Hematopoietic multipotent progenitor cell treated with erythropoietin and hydrocortisone succinate and interleukin-3 and kit ligand, for 4 days (in vitro differentiated cells): ENCODE data around the gene LRRK1.
A peak's percentile ranks its signal among the peaks of the same experiment; 100 is the strongest.

Experiments used
- DNase-seq: peaks from one replicate; pipeline ENCODE4 v3.0.0-alpha.2; 2015

LRRK1 gene

DNA sequence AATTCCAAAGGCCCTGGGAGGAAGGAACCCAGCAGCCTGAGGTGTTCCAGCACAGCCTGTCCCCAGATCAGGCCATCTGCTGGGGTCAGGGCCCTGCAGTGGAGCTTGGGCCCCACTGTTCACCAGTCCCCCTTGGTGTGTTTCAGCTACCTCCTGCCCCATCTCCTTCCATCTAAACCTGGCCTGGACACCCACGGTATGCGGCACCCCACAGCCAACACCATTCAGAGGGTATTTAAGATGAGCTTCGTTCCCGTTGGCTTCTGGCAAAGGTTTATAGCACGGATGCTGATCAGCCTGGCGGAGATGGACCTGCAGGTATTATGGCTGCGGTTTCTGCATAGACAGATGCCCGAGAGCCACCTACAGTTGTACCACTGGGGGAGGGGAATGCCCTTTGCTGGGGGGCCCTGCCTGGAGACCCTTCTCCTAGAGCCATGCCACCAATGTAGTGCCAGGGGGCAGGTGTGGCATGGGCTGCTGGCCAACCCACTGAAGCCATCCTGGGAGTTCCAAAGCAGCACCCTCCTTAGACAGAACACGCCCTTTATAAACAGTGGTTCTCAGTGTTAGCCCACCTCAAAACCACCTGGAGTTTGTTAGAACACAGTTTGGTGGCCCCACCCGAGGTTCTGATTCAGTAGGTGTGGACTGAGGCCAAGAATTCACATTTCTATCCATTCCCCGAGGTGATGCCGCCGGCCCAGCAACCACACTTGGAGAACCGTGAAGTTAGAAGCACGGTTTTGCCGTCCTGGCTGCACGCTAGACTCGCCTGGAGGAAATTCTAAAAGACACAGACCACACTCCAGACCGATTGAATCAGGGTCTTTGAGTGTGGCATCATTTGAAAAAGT, 126.9 kb downstream of the LRRK1 start:
- DNase-seq: no peak

DNA sequence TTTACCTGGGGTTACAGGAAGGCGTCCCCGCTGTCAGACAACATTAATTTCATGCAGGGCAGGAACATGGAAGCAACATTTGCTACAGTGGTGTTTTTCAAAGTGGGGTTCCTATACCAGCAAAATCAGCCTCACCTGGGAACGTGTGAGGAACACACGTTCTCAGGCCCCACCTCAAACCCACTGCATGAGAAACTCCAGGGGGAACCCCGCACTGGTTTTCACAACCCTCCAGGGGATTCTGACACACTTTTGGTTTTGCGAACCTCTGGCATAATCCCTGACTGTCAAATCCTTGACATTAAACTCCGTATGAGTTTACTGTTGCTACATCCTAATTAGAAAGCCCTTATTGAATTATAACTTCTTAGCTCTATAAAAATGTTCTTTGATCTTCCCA, 127.7 kb downstream of the LRRK1 start:
- DNase-seq: no peak

DNA sequence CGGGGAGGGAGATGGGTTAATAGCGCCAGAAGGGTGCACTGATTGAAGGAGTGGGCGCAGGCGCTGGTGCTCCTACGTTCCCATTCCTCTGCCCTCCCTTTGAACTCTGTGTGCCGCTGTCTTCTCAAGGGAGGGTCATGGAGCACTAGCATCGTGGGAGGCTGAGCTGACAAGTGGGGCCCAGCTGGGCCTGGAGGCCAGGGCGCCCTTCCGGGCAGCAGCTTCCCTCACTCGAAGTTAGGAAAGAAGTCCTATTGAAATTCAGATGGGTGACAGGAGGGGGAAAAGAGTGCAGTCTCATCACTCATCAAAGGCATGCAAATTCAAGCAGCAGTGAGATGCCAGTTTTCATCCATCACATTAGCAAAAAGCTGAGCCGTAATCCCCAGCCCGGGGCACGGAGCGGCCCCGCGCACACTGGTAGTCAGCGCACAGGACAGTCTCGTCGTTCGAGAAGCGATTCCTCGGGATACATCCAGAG, 128.2 kb downstream of the LRRK1 start:
- DNase-seq: no peak

DNA sequence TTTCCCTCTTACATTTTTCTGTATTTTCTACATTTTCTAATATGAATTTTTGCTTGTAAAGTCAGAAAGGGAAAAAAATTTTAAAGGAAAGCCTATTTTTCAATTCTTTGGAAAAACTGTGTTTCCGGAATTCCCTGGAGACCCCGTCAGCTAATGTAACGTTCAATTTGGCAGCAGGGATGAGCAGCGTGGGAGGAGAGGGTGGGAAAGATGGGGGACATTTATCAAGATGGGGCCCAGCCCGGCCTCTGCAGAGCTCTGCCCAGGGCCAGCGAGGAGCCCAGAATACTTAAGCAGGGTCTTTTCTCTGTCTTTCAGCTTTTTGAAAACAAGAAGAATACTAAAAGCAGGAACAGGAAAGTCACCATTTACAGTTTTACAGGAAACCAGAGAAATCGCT, 129.0 kb downstream of the LRRK1 start:
- no peak for DNase-seq

DNA sequence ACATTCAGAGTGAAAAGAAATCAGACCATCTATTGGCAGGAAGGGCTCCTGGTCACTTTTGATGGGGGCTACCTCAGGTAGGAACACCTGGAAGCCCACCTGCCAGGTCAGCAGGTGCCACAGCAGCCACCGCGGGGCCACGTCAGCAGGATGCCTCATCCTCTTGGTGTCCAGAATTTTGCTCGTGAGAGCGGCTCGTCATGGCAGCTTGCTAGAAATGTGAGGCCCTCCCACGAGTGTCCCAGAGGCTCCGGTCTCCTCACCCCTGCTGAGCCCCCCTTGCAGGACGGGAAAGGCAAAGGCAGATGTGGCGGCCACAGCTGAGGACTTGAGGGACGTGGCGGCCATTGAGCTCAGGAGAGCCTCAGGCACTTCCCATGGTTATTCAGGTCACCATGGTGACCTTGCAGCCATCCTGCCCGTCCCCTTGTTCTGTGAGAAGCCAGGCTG, 129.4 kb downstream of the LRRK1 start:
- no peak for DNase-seq

DNA sequence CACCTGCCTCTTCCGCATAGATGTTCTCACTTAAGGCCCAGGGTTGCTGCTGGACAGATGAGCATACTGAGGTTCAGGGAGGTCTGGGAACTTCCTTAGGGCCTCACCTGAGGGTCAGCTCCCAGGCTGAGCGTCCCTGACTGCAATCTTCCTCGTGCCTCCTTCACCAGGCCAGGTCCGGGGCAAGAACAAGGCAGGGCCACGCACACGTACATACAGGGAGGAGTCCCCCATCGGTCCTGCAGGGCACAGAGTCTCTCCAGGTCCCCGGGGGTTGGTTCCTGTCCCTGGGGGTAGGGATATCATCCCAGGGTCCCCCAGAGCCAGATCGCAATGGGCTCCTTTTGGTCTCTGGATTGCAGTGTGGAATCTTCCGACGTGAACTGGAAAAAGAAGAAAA, 130.1 kb downstream of the LRRK1 start:
- DNase-seq: no peak

DNA sequence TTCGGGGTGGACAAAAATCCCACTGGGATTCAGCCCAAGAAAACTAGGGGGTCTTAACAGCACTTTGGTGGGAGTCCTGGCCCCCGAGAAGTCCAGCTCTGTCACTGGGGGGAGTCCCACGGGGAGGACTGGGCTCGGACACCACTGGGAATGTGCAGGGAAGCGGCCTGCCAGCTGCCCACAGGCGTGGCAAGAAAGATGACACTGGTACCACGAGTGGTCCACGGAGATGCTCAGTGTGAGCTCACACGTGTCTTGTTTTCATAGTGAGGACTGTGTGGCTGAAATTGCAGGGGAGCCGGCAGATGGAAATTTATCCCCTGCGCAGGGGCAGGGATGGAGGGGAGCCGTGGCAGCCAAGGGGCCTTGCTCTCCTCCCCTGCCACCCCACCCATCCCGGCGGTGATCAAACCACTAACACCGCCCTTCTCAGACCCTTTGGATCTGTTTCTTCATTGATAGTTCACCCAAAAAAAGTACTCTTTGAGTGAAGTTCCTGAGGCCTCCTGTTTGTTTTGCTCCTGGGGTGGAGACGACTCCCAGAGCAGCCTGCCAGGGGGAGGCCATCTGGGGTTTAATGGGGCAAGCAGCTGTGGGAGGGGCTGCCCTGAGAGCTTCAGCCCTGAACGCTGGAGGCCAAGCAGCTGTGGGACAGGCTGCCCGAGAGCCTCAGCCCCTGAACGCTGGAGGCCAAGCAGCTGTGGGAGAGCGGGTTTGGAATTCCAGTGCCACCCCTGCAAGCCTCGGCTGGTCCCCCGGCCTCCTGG, 130.9 kb downstream of the LRRK1 start:
- DNase-seq: no peak

DNA sequence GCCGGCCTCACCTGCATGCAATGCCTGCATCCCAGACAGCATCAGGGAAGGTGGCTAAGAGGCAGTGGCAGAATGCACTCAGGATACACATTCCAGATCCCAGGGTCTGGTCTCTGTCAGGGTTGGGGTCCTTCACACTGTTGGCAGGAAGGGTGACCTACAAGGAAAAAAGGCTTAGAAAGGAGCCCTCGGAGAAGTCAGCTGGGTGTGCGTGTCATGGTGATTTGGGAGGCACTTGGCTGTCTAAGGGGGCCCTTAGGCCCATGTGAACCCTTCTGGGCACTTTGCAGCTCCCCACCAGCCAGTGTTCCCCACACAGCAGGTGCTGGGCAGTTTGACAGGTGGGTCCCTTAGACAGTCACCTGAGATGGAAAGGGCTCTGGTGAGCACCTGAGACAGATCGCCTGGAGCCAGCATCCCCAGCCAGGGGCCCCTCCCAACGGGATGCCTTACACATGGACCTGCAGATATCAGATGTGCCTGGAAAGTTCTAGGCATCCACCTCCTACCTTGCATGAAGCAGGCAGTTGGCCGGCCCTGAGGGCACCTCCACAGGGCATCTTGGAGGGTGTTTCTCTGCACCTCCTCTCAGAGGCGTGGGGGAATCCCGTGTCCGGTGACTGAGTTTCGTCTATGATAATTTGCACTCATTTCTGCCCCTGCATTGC, 131.6 kb downstream of the LRRK1 start:
- DNase-seq: no peak

DNA sequence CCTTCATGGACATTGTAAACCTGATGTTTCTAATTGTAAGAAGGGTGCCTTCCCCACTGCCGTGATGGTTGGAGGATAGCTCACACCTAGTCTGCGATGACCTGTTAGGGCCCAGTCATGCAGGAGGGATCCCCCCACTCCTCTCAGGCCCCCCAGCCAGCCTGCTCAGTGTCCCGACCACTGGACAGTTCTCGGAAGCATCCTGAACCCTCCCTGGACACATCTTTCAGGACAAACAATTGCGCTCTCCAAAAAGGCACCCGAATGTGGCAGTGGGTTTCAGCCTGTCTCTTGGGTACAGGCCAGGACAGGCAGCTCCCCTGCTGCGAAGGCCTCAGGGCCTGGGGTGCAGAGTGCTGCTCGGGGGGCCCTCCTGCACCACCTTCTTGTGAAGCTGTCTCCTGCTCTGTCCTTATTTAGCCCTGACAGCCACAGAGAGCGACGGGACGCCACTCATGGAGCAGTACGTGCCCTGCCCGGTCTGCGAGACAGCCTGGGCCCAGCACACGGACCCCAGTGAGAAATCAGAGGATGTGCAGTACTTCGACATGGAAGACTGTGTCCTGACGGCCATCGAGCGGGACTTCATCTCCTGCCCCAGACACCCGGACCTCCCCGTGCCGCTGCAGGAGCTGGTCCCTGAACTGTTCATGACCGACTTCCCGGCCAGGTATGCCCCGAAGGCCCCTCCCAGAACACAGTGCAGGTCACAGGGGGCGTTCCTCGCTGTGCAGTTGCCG, 132.3 kb downstream of the LRRK1 start:
- DNase-seq: no peak

DNA sequence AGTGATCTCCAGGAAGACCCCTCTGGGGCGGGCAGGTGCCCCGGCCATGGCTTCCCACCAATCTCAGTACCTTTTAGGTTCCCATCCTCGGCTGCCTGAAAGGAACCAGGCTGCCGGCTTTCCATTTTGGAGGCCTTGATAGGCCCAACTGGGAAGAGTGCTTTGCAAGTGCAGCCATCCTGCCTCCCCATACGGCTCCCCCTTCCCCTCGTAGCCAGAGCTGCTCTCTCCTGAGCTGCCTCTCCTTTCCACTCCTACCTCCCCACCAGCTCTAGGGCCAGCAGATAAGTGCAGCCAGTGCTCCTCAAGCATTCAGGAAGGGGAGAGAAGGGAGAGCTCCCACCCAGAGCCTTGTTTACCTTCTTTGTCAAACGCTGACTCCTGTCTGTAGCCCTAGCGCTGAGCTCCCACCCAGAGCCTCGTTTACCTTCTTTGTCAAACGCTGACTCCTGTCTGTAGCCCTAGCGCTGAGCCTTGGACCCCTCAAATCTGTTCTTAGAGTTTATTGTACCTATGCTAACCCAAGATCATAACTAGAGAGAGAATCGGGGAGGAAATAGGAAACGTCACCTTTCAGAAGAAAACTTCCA, 133.0 kb downstream of the LRRK1 start:
- DNase-seq: no peak

DNA sequence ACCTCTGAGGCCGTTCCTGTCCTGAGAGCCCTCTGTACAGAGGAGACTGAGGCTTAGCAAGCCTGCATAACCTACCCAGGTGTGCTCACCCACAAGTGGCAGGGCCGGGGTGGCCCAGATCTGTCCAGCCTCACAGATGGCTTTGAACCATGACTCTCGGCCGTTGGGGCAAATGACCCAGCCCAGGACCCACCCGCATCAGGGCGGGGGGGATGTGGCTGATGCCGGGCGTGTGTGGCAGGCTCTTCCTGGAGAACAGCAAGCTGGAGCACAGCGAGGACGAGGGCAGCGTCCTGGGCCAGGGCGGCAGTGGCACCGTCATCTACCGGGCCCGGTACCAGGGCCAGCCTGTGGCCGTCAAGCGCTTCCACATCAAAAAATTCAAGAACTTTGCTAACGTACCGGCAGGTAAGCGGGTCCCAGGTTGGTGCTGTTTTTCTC, 133.5 kb downstream of the LRRK1 start:
- DNase-seq: no peak

DNA sequence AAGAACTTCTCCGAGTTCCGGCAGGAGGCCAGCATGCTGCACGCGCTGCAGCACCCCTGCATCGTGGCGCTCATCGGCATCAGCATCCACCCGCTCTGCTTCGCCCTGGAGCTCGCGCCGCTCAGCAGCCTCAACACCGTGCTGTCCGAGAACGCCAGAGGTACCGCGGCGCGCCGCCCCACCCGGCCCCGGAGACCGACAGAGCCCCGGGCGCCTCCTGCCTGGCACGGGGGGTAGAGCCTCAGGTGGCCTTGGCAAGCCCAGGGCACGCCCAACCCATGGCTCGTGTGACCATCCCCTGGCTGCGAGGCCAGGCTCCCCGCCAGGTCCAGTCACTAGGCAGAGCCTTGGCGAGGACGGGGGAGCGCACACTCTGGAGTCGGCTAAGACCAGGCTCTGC, 134.1 kb downstream of the LRRK1 start:
- DNase-seq: no peak

DNA sequence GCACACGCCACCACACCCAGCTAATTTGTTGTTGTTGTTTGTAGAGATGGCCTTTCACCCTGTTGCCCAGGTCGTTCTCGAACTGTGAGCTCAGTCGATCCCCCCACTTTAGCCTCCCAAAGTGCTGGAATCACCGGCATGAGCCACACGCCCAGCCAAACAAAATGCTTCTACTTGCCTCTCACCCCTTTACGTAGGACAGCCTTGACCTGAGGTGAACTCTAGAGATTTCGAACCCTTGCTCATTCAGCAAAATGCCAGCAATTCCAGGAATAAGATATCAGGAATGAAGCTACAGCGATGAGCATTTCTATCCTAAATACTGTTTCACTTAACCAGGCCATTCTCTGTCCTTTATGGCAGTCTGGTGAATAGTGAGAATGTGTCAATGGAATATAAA, 135.0 kb downstream of the LRRK1 start:
- DNase-seq: no peak

DNA sequence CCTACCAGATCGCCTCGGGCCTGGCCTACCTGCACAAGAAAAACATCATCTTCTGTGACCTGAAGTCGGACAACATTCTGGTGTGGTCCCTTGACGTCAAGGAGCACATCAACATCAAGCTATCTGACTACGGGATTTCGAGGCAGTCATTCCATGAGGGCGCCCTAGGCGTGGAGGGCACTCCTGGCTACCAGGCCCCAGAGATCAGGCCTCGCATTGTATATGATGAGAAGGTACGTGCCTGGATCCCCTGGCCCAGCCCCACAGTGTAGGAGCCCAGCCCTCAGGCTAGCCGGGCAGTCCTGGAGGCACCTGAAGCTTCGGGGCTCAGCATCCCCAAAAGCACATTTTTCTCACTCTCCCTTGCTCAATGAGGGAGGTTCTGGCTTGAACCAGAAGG, 135.8 kb downstream of the LRRK1 start:
- DNase-seq: no peak

DNA sequence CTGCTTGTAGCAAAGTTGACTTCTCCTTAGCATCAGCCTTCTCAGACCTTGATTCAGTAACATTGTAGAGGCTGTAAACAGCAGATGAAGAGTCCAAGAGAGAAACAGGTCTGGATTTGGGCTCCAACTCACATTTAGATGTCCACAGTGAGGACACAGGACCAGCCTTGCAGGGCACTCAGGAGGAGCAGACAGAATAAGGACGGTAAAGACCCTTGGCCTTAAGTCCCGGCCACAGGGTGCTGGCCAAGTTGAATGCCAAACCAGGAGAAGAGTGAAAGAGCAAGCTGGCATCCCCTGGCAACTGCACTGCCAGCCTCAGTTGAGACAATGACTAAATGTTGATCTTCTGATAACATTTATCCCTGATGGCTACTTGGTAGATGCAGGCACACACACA, 136.3 kb downstream of the LRRK1 start:
- DNase-seq: no peak

DNA sequence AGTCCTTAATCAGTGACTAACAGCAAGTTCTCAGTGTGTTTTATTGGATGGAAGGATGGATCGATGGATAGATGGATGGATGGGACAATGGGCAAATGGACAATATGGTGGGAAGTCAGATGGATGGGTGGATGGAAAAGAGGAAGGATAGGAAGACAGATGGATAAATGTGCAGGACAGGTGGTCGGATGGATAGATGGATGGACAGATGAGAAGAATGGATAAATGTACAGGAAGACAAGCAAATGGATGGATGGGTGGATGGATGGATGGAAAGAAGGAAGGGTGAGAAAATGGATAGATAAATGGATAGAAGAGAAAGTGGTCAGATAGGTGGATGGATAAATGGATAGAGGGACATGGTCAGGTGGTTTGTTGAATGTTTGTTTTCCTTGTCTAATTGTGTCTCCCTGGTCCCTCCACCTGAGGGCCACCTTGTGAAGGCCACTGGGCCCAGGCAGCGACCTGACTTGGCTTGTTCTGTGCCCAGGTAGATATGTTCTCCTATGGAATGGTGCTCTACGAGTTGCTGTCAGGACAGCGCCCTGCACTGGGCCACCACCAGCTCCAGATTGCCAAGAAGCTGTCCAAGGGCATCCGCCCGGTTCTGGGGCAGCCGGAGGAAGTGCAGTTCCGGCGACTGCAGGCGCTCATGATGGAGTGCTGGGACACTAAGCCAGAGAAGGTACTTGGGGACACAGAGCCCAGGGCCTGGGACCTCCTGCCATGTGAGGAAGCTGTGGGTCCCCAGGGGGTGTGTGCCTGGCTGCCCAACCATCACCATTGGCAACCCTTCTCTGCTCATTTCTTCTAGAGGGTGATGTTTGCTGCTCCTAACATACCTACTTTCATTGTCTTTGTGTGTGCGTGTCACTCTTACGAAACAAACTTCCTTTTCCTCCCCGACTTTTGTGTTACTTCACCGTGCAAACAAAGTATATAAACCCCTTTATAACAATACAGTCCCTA, 137.5 kb downstream of the LRRK1 start:
- peak; percentile 26 for DNase-seq

DNA sequence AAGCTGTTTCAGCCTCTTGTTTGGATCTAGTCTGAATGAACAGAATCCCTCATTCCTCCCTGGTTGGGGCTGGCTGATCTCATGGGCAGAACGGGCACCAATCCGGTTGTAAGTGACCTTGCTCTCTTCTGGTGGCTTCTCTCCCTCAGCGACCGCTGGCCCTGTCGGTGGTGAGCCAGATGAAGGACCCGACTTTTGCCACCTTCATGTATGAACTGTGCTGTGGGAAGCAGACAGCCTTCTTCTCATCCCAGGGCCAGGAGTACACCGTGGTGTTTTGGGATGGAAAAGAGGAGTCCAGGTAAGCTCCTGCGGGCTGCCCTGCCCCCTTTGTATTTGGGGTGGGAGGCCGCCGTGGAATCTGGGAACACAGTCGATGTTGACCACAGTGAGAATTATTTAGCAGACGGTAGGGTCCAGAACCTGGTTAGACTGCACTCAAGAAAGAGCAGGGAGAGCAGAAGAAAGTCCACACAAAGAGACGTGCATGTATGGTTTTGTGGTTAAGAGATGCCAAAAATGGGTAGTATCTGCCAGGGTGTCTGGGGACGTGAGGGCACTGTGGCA, 138.8 kb downstream of the LRRK1 start:
- DNase-seq: no peak

DNA sequence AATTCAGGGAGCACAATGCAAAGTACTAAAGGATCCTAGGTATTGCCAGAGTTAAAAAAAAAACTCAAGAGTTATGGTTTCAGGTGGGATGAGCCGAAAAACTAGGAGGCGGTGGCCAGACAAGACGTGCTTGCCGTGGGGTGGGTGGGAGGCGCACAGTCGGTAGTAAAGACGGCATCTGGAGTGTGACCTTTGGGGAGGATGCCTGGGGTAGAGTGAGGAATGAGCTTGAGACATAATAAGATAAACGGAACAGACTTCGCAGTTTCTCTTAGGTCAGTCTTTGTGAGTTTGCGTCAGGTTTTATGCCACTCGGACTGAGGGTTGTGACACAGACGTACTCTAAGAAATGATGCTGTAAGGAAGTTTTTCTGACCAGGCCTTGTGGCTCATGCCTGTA, 139.6 kb downstream of the LRRK1 start:
- DNase-seq: no peak

DNA sequence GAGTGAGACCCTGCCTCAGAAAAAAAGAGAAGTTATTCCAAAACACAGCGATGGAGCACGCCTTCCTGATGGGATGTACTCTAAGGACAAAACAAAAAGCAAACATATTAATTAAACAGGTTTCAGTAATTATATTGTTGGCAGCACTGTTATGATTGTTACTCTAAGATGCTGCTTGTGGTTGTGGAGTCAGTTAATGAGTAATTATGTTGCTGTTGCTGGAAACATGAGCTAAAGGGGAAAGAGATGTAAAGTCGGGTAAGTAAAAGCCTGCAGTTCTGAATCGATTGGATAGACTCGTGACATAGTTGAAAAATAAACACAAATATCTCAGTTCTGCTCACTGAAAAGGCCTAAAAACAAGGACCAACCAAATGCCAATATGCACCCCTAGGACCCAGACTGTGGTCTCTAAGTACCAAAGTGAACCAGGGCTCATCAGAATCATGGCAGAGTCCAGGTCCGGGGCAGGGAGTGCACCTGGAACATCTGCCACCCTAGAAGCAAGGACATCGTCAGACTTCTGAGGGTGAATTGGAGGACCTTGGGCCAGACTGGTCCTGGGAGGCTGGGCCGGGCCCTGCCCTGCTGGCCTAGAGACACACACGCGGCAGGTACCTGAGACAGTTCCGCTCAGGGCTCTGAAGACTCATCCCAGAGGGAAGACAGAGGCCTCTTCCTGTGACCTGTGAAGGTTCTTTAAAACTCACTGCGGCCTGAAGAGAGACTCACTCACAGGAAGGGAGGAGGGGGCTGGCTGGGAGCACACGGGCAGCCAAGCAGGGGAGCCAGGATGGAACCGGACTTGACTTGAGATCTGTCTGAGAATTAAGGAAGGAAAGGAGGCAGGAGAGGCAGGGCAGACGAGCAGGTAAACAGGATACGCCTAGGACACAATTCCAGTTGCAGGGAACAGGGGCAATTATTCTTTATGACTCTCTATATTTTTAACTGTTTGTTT, 140.5 kb downstream of the LRRK1 start:
- DNase-seq: no peak
